Left colon (tissue), 2 donors: Measurements from ENCODE around the gene SULF2. TPM values are rescaled to one million over a fixed set of nuclear protein-coding genes. Genes with fewer than 3 reads are reported as not detected.
"Not testable (repeated sequence)": the region's sequence is repeated elsewhere in the genome, so short reads cannot be mapped to it uniquely, and the experiment has no call there.

Source experiments
- ATAC-seq: fragments of 200-7000 bp; cut with Tn5 transposase; one replicate; pipeline ENCODE4 v1.9.1; 2020; ENCODE audit warnings: mild to moderate bottlenecking, moderate library complexity
- DNase-seq, 2 donors: peaks; one replicate each; pipeline ENCODE4 v3.0.0-alpha.2; 2020
- intact Hi-C, 2 donors: fragments of 100-400 bp; cut with DNase I in 1 of 2; cut with micrococcal nuclease in 1 of 2; formaldehyde crosslinking; loops; one replicate each; pipeline versions ENCODE4 v1.11.2 to v1.14.0; 2022; cut with DNase I, micrococcal nuclease
- total RNA-seq, 2 donors: library from RNA; stranded (reverse); fragmentation: NEBNext Ultra II Directional; extraction: Animal tissue kit (Norgen Biotek cat#: 25700); gene quantifications; one replicate each; pipeline ENCODE4 v1.2.1, GENCODE V29; 2021
- donor health status: DM: no; HTN: no; CAD: no.
- donor health status: DM: yes; HTN: yes; CAD: no.

SULF2 gene
- total RNA-seq, 2 donors from 2014 or later: 124 to 177 TPM

- DNase-seq (peak in 1 of 2 donors; percentile 66), ATAC-seq (peak; percentile 80)
- intact Hi-C loops: no loop called here
Measured at GRCh38 chr20:47809161-47809960, 24.1 kb upstream of the SULF2 start.

- DNase-seq (no peak), ATAC-seq (peak; percentile 77)
- intact Hi-C loops: no loop called here
Measured at GRCh38 chr20:47805951-47806350, 20.7 kb upstream of the SULF2 start.

- DNase-seq, intact Hi-C loops, ATAC-seq: not testable (repeated sequence)
Measured at GRCh38 chr20:47804972-47805371, 19.7 kb upstream of the SULF2 start.

- ATAC-seq, DNase-seq, intact Hi-C loops: not testable (repeated sequence)
Measured at GRCh38 chr20:47804224-47804825, 19.0 kb upstream of the SULF2 start.

- DNase-seq: no peak
- ATAC-seq: no peak
- intact Hi-C loops: no loop called here
Measured at GRCh38 chr20:47802975-47803374, 17.7 kb upstream of the SULF2 start.

- ATAC-seq: no peak
- intact Hi-C loops: no loop called here
- no peak for DNase-seq
Measured at GRCh38 chr20:47802226-47802920, 17.1 kb upstream of the SULF2 start.

GRCh38 chr20:47801759-47802158 is 16.5 kb upstream of the SULF2 start:
- ATAC-seq: no peak

GRCh38 chr20:47801079-47801478 is 15.8 kb upstream of the SULF2 start:
- no peak for DNase-seq
- ATAC-seq: no peak
- intact Hi-C loops: no loop called here

More at GRCh38 chr20:47801759-47802158, 16.5 kb upstream of the SULF2 start:
- intact Hi-C loops: no loop called here
- no peak for DNase-seq

- intact Hi-C loops: no loop called here
- DNase-seq (peak in 1 of 2 donors; percentile 31), ATAC-seq (peak; percentile 52)
Measured at GRCh38 chr20:47800623-47801022, 15.3 kb upstream of the SULF2 start.

GRCh38 chr20:47799116-47799715 is 13.9 kb upstream of the SULF2 start:
- intact Hi-C loops: no loop called here
- DNase-seq (no peak), ATAC-seq (peak; percentile 75)

GRCh38 chr20:47796971-47797370 is 11.7 kb upstream of the SULF2 start:
- intact Hi-C loops: no loop called here
- ATAC-seq (no peak), DNase-seq (no peak)

GRCh38 chr20:47795214-47795907 is 10.1 kb upstream of the SULF2 start:
- DNase-seq (no peak), ATAC-seq (no peak)
- intact Hi-C loops: no loop called here

GRCh38 chr20:47794264-47794663 is 9.0 kb upstream of the SULF2 start:
- DNase-seq, intact Hi-C loops, ATAC-seq: not testable (repeated sequence)

GRCh38 chr20:47792021-47792618 is 6.8 kb upstream of the SULF2 start:
- ATAC-seq: peak; percentile 12

GRCh38 chr20:47791084-47791599 is 5.9 kb upstream of the SULF2 start:
- DNase-seq: no peak
- intact Hi-C loops: no loop called here
- no peak for ATAC-seq

More at GRCh38 chr20:47792021-47792618, 6.8 kb upstream of the SULF2 start:
- intact Hi-C loops: no loop called here
- peak in 1 of 2 donors; percentile 54 for DNase-seq

- intact Hi-C loops: no loop called here
- no peak for DNase-seq
- ATAC-seq: no peak
Measured at GRCh38 chr20:47790580-47790965, 5.3 kb upstream of the SULF2 start.

- no peak for DNase-seq
- ATAC-seq: no peak
- intact Hi-C loops: no loop called here
Measured at GRCh38 chr20:47789764-47790579, 4.7 kb upstream of the SULF2 start.
